SK-N-SH (cell line): ENCODE data around the gene UBE2E2. TPM values are rescaled to one million over a fixed set of nuclear protein-coding genes. Genes with fewer than 3 reads are reported as not detected.

Experiments used
- CTCF ChIA-PET: fragments of 300-600, 350-600 bp; formaldehyde crosslinking; extraction: SDS; loops from one replicate; lab custom pipeline; 2021; lab: Yijun Ruan, JAX
- POLR2A ChIA-PET: fragments of 350-600 bp; sonication (Branson Sonifier 250); formaldehyde crosslinking; extraction: SDS; loops from one replicate; lab custom pipeline; 2020; ENCODE audit warnings: antibody characterized with exemption, inconsistent platforms; lab: Yijun Ruan, JAX
- DNase-seq: peaks from one replicate; pipeline ENCODE4 v3.0.0; 2012
- H2AFZ ChIP-seq: fragments of 200-600 bp; sonication (generic); 2 replicates; pipeline ENCODE4 v1.8.1; 2016; ENCODE audit warnings: antibody characterized with exemption, mild to moderate bottlenecking, low read depth
- H3F3A ChIP-seq: fragments of 200-600 bp; sonication (generic); replicated peaks from 2 replicates; pipeline ENCODE3; 2016; ENCODE audit warnings: antibody characterized with exemption, mild to moderate bottlenecking; ENCODE audit not compliant: insufficient read depth
- H3K27ac ChIP-seq, 2 experiments: fragments of 200-500 bp in 1 of 2; fragments of 200-600 bp in 1 of 2; sonication (Bioruptor generic) in 1 of 2; sonication (generic), shearing (Covaris generic) in 1 of 2; 2 replicates each; pipeline versions ENCODE4 v1.5.1 to v1.6.1; 2014 to 2016; ENCODE audit warnings: low read depth in 2 of 2, inconsistent platforms in 1 of 2, low read length in 1 of 2, mild to moderate bottlenecking in 1 of 2, mixed read lengths in 1 of 2
- H3K27me3 ChIP-seq: fragments of 200-600 bp; sonication (generic), shearing (Covaris generic); 2 replicates; pipeline ENCODE4 v1.6.1; 2016; ENCODE audit warnings: mixed run types; ENCODE audit not compliant: insufficient read depth
- H3K36me3 ChIP-seq, 2 experiments: fragments of 200-500 bp in 1 of 2; fragments of 200-600 bp in 1 of 2; sonication (Bioruptor generic) in 1 of 2; sonication (generic) in 1 of 2; replicated peaks in 1 of 2; 2 replicates each; pipeline versions ENCODE3 to v1.5.1; 2014 to 2016; ENCODE audit warnings: low read length in 1 of 2, mild to moderate bottlenecking in 1 of 2; ENCODE audit not compliant: insufficient read depth in 2 of 2, control insufficient read depth in 1 of 2
- H3K4me1 ChIP-seq, 2 experiments: fragments of 200-500 bp in 1 of 2; fragments of 200-600 bp in 1 of 2; sonication (Bioruptor generic) in 1 of 2; sonication (generic), shearing (Covaris generic) in 1 of 2; 2 replicates each; pipeline versions ENCODE4 v1.5.1 to v1.6.1; 2014 to 2016; ENCODE audit warnings: low read depth in 1 of 2, low read length in 1 of 2, mixed run types in 1 of 2; ENCODE audit not compliant: insufficient read depth in 2 of 2, control insufficient read depth in 1 of 2
- H3K4me2 ChIP-seq: fragments of 200-600 bp; sonication (generic), shearing (Covaris generic); 2 replicates; pipeline ENCODE4 v1.6.1; 2017; ENCODE audit warnings: mixed run types
- H3K4me3 ChIP-seq, 2 experiments: fragments of 200-500 bp in 1 of 2; fragments of 200-600 bp in 1 of 2; sonication (Bioruptor generic) in 1 of 2; sonication (generic), shearing (Covaris generic) in 1 of 2; 2 replicates each; pipeline versions ENCODE4 v1.5.1 to v1.8.1; 2014 to 2016; ENCODE audit warnings: low read depth in 2 of 2, inconsistent platforms in 1 of 2, low read length in 1 of 2, mild to moderate bottlenecking in 1 of 2, mixed read lengths in 1 of 2, moderate library complexity in 1 of 2
- H3K79me2 ChIP-seq: fragments of 200-600 bp; sonication (generic); 2 replicates; pipeline ENCODE4 v1.8.1; 2017; ENCODE audit warnings: mild to moderate bottlenecking; ENCODE audit not compliant: insufficient read depth
- H3K9ac ChIP-seq: fragments of 200-600 bp; sonication (generic); 2 replicates; pipeline ENCODE4 v1.6.1; 2017; ENCODE audit warnings: mixed run types
- H3K9me2 ChIP-seq: fragments of 200-600 bp; sonication (generic); 2 replicates; pipeline ENCODE4 v1.6.1; 2017; ENCODE audit warnings: mixed run types
- H3K9me3 ChIP-seq: fragments of 200-600 bp; sonication (generic); 2 replicates; pipeline ENCODE4 v1.6.1; 2017; ENCODE audit warnings: mixed run types, mild to moderate bottlenecking, moderate library complexity
- H4K20me1 ChIP-seq: fragments of 200-600 bp; sonication (generic); 2 replicates; pipeline ENCODE4 v1.6.1; 2017; ENCODE audit warnings: mild to moderate bottlenecking, mixed run types; ENCODE audit not compliant: insufficient read depth
- CHD2 ChIP-seq: fragments of 150-350 bp; IDR thresholded peaks from 2 replicates; pipeline ENCODE4 v1.6.1; 2018; ENCODE audit warnings: low read length; ENCODE audit not compliant: partially characterized antibody
- EZH2phosphoT487 ChIP-seq: fragments of 200-600 bp; sonication (generic); IDR thresholded peaks from 2 replicates; pipeline ENCODE4 v1.6.1; 2017; ENCODE audit warnings: low read depth, mixed run types, mild to moderate bottlenecking, antibody characterized with exemption, moderate library complexity, borderline replicate concordance
- FOXM1 ChIP-seq: IDR thresholded peaks from 2 replicates; pipeline ENCODE4 v1.4.0; 2012; ENCODE audit warnings: low read depth, mild to moderate bottlenecking
- GABPA ChIP-seq: IDR thresholded peaks from 2 replicates; pipeline ENCODE4 v1.4.0; 2012; ENCODE audit warnings: low read depth, mild to moderate bottlenecking
- JUND ChIP-seq: IDR thresholded peaks from 2 replicates; pipeline ENCODE4 v1.4.0; 2012
- NRF1 ChIP-seq: IDR thresholded peaks from 2 replicates; pipeline ENCODE4 v1.6.1; 2012; ENCODE audit warnings: low read depth, mild to moderate bottlenecking, low read length
- RCOR1 ChIP-seq: fragments of 150-350 bp; IDR thresholded peaks from 2 replicates; pipeline ENCODE4 v1.6.1; 2017; ENCODE audit warnings: antibody characterized with exemption, low read length
- SMC3 ChIP-seq: IDR thresholded peaks from 2 replicates; pipeline ENCODE4 v1.6.1; 2012; ENCODE audit warnings: low read depth, low read length, improper control_type of control experiment
- TAF1 ChIP-seq: IDR thresholded peaks from 2 replicates; pipeline ENCODE4 v1.6.1; 2012; ENCODE audit warnings: low read depth, mild to moderate bottlenecking, low read length, moderate library complexity, borderline replicate concordance
- WGBS: methylation state at CpG from one replicate; pipeline ENCODE4 v1.1.6; 2017; ENCODE audit warnings: low lambda C conversion rate; 5-methylcytosine and 5-hydroxymethylcytosine counted together
- polyA plus RNA-seq, 3 experiments: library from polyadenylated mRNA; depleted of rRNA; stranded (reverse); fragments of >200 nt; gene quantifications; 2 replicates each; pipeline ENCODE4 v1.2.3, GENCODE V29; 2012
- TF ChIP-seq, protein P1 (sequence below): fragments of 150-350 bp; IDR thresholded peaks from 2 replicates; pipeline ENCODE4 v1.6.1; 2016; ENCODE audit warnings: mild to moderate bottlenecking, low read depth, low read length
- TF ChIP-seq, protein P2 (sequence below): IDR thresholded peaks from 2 replicates; pipeline ENCODE4 v1.4.0; 2012; ENCODE audit warnings: low read depth, borderline replicate concordance
- TF ChIP-seq, protein P3 (sequence below): IDR thresholded peaks from 2 replicates; pipeline ENCODE4 v1.6.1; 2012; ENCODE audit warnings: mild to moderate bottlenecking, low read depth, low read length, moderate library complexity
- TF ChIP-seq, protein P4 (sequence below): IDR thresholded peaks from 2 replicates; pipeline ENCODE4 v1.4.0; 2012; ENCODE audit warnings: low read depth
- TF ChIP-seq, protein P5 (sequence below): fragments of 150-350 bp; IDR thresholded peaks from 2 replicates; pipeline ENCODE4 v1.6.1; 2017; ENCODE audit warnings: antibody characterized with exemption, low read length, low read depth, borderline replicate concordance

Gene UBE2E2
- polyA plus RNA-seq, 1 of the 3 experiments (the other 2 are of a cell fraction): 46.4 TPM

DNA sequence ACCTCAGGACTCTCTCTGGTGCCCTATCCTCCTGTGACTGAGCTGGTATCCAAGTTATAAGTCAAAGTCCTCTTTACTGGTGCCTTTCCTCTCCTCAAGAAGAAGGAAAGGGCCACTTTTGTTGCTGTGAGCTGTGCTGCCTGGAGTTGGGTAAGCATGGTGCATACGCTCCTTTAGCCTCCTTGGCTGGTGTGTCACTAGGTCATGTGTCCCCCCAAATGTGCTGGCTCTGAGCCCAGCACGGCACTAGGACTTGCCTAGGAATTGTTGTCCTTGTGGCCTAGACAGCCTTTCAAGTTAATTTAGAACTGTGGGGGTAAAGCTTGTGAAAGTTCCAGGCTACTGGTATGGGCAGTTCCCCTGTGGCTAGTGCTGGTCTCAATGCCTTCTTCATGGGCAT, 113.8 kb downstream of the UBE2E2 start (continued):
- TF ChIP-seq, protein P1, sequence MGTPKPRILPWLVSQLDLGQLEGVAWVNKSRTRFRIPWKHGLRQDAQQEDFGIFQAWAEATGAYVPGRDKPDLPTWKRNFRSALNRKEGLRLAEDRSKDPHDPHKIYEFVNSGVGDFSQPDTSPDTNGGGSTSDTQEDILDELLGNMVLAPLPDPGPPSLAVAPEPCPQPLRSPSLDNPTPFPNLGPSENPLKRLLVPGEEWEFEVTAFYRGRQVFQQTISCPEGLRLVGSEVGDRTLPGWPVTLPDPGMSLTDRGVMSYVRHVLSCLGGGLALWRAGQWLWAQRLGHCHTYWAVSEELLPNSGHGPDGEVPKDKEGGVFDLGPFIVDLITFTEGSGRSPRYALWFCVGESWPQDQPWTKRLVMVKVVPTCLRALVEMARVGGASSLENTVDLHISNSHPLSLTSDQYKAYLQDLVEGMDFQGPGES: no peak
- TF ChIP-seq, protein P2, sequence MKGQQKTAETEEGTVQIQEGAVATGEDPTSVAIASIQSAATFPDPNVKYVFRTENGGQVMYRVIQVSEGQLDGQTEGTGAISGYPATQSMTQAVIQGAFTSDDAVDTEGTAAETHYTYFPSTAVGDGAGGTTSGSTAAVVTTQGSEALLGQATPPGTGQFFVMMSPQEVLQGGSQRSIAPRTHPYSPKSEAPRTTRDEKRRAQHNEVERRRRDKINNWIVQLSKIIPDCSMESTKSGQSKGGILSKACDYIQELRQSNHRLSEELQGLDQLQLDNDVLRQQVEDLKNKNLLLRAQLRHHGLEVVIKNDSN: no peak
- no peak for TF ChIP-seq CHD2

DNA sequence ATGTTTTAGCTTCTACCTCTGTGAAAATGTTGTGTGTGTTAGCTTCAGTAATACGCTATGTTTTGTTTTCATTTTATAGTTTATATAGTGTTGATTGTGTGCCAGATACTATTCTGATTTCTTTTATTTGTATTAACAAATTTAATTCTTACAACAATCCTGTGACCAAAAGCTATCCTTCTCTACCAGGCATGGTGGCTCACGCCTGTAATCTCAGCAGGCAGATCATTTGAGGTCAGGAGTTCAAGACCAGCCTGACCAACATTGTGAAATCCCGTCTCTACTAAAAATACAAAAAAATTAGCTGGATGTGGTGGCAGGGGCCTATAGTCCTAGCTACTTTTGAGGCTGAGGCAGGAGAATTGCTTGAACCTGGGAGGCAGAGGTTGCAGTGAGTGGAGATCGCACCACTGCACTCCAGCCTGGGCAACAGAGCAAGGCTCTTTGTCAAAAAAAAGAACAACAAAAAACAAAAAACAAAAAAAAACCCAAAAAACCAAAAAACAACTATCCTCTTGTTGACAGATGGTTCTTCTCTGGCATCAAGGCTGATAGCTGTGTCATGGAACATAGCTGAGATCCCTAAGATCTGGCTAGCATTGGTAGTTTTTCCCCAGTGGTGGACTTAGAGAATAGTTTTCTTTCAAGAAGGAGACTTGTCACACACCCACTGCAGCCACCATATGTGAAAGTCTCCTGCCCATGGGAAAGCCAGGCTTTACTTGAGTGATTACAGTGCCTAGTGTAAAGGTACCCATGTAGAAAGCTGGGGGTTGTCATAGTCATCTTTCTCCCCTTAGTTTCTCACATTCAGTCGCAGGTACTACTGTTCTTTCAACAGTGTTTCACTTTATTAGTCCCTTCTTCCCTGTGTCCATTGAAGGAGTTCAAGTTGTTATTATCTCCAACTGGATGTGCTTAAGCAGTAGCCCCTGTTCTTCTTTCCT, 116.5 kb downstream of the UBE2E2 start:
- CTCF ChIA-PET: interaction anchor here (0.6 kb wide), 1 partner anchor 279 kb away, joined by 5 read pairs; no protein-coding TSS in a partner anchor
- Histone ChIP-seq H3K27ac (no peak overlapping the region), H3K79me2 (peaks cover 12% of the 10 kb centered on the region; the same call in 1 of the 2 replicates), H3K9me2 (no peaks in the 10 kb centered on the region), H3K27me3 (no peaks in the 10 kb centered on the region), H3K36me3 (no peaks in the 10 kb centered on the region), H3K9me3 (no peaks in the 10 kb centered on the region), H4K20me1 (peaks cover 15% of the 10 kb centered on the region; the same call in 1 of the 2 replicates), H3F3A (peaks cover 11% of the 10 kb centered on the region), H3K9ac (no peak overlapping the region), H3K4me1 (peaks cover 0 to 5% of the 10 kb centered on the region in 2 experiments; a peak in 1 of 4 replicates), H2AFZ (no peak overlapping the region), H3K4me2 (no peak overlapping the region), H3K4me3 (no peak overlapping the region)
- TF ChIP-seq EZH2phosphoT487 (no peak), FOXM1 (no peak), NRF1 (no peak), SMC3 (no peak), JUND (no peak), GABPA (no peak), TAF1 (no peak), RCOR1 (no peak)
- TF ChIP-seq, protein P3, sequence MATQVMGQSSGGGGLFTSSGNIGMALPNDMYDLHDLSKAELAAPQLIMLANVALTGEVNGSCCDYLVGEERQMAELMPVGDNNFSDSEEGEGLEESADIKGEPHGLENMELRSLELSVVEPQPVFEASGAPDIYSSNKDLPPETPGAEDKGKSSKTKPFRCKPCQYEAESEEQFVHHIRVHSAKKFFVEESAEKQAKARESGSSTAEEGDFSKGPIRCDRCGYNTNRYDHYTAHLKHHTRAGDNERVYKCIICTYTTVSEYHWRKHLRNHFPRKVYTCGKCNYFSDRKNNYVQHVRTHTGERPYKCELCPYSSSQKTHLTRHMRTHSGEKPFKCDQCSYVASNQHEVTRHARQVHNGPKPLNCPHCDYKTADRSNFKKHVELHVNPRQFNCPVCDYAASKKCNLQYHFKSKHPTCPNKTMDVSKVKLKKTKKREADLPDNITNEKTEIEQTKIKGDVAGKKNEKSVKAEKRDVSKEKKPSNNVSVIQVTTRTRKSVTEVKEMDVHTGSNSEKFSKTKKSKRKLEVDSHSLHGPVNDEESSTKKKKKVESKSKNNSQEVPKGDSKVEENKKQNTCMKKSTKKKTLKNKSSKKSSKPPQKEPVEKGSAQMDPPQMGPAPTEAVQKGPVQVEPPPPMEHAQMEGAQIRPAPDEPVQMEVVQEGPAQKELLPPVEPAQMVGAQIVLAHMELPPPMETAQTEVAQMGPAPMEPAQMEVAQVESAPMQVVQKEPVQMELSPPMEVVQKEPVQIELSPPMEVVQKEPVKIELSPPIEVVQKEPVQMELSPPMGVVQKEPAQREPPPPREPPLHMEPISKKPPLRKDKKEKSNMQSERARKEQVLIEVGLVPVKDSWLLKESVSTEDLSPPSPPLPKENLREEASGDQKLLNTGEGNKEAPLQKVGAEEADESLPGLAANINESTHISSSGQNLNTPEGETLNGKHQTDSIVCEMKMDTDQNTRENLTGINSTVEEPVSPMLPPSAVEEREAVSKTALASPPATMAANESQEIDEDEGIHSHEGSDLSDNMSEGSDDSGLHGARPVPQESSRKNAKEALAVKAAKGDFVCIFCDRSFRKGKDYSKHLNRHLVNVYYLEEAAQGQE: no peak
- TF ChIP-seq, protein P4, sequence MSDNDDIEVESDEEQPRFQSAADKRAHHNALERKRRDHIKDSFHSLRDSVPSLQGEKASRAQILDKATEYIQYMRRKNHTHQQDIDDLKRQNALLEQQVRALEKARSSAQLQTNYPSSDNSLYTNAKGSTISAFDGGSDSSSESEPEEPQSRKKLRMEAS: no peak
- TF ChIP-seq, protein P1: no peak
- TF ChIP-seq, protein P5, sequence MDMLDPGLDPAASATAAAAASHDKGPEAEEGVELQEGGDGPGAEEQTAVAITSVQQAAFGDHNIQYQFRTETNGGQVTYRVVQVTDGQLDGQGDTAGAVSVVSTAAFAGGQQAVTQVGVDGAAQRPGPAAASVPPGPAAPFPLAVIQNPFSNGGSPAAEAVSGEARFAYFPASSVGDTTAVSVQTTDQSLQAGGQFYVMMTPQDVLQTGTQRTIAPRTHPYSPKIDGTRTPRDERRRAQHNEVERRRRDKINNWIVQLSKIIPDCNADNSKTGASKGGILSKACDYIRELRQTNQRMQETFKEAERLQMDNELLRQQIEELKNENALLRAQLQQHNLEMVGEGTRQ: no peak
- WGBS: 96% methylated on average over 5 of the region's 5 CpGs
- no peak for DNase-seq
- POLR2A ChIA-PET: no interaction called here
